Fibroblast of the conjunctiva (primary cell): ENCODE results near the gene CCNB2.
A peak's percentile ranks its signal among the peaks of the same experiment; 100 is the strongest.
"Not testable (repeated sequence)": the region's sequence is repeated elsewhere in the genome, so short reads cannot be mapped to it uniquely, and the experiment has no call there.

Experiments used
- DNase-seq: peaks from one replicate; pipeline ENCODE4 v3.0.0-alpha.2; 2010; ENCODE audit warnings: low read depth

The CCNB2 gene

DNA sequence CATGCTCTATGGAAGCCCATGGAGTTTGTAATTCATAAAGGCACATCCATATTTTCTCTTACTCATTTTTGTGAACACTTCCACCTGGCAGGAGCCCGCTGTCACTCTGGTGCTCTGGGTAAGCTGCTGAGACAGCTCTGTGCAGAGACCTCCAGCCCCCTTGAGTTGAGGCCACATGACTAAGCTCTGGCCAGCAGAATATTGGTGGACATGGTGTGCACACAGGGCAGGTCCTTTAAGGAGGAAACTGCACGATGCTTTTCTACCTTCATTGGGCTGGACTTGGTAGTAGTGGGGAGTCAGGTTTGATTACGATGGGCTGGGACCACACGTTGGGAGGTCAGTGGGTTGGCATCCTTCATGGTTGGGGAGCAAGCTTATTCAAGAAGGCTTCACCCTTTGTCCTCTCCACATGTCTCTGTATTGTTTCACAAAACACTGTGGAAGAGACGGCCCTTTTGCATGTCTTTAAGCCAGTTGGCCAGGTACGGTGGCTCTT lies 29.0 kb downstream of the CCNB2 start:
- DNase-seq = no peak

DNA sequence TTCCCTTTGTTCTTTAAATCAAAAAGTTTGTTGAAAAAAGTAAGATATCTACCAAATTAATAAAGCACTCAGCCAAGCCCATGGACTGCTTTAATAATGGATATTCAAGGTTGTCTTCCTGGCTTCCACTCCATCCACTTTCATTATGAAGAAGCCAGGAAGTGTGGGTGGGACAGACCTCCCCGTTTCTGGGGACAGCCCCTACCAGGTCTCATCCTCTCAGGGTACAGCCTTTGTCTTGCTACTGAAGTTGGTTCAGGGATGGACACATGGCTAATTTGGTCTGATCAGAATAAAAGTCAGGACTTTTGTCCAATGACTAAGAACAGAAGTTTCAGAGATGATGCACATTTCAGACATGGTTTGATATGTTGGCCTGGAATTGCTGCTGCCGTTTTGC lies 32.6 kb downstream of the CCNB2 start:
- no peak for DNase-seq

DNA sequence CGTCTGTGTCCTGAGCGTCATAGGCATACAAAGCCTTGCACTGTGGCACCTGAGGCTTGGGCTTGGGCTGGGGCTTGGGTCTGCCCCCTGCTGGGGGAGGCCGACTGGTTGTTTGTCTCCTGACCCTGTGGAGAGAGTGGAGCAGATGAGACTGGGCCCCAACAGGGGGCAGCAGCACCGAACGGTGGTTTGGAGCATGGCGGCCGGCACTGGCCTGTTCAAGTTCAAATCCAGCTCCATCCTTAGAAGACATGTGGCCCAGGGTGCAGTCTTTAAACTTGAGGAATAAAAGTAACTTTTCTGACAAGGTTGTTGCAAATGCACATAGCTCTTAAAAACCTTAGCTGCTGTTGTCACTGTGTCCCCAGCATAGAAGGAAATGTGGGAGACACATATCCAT lies 33.3 kb downstream of the CCNB2 start:
- peak; percentile 16 for DNase-seq

DNA sequence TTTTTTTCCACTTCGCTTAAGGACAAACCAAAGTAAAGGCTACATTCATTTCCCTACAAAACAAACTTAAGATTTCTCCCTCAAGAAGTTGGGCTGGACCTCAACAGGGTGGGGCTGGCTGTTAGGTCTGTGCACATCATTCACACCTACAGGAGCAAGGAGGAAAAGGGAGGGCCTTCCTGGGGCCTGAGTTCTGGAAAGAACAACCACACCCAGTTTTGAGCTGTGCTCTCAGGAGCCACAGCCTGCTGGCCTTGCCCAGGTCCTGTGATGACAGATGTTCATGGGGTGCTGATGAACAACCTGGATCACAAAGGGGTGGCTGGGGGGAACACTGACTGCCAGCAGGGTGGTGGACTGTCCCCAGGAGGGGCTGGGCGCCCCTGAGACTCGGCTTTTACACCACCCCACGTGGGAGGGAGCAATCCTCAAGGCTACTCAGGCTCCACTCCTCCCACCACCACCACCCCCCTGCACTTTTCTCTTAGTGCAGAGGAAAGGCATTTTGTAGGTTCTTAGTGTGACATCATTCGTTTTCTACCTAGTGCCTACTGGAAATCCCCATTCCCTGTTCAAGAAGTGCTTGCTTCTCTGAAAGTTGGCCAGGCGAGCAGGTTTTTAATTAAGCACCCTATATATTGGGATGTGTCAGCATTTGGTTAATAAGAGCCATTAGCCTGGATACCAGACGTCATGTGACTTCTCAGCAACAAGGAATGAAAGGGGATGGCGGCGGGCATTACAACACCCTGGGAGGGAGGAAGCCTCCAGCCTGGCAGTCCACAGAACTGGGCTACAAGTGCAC lies 35.7 kb downstream of the CCNB2 start:
- no peak for DNase-seq

DNA sequence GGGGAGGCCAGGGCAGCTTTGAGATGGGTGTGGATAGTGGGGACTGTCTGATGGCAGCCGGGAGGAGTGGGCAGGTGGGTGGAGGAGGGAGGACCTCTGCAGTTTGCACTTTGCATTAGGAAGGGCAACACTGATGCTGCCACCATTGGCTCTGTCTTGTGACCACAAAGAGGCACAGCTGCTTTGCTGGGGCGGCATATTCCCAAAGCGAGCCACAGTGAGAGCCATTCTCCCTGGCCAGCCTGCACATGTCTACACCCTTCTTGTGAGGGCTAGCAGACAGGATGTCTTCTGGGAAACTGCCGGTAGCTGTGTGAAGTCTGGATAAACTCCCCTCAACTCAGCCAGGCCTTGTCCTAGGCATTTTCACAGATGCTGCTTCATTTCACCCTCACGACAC lies 38.3 kb downstream of the CCNB2 start:
- no peak for DNase-seq

DNA sequence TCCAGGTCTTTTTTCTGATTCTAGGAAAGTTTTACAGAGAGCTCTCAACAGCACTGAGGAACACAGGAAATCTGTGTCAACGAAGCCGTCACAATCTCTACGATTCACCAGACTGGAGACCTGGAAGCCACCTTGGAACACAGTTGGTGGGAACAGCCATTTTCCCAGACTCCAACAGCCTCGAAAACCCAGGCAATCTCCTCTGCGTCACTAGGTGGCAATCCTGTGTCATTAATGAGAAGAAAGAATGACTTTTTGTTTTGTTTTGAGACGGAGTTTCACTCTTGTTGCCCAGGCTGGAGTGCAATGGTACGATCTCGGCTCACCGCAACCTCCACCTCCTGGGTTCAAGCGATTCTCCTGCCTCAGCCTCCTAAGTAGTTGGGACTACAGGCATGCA lies 39.6 kb downstream of the CCNB2 start:
- not testable (repeated sequence) for DNase-seq

DNA sequence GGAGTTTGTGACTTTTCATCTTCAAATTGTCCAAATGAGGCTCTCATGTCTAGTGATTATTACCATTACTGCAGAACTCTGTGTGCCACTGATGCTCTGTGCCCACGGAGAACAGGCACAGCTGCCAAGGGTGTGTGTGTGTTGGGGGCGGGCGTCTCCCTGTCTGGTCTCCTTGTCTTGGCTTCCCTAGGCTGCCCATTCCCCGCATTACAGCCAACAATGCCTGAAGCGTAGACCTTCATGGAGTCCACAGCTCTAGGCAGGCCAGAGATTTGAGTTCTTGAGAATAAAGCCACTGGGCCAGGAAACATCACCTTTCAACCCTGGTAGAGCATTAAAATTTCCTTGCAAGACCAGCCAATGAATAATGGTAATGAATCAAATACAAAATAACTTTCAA lies 42.7 kb downstream of the CCNB2 start:
- DNase-seq = no peak

DNA sequence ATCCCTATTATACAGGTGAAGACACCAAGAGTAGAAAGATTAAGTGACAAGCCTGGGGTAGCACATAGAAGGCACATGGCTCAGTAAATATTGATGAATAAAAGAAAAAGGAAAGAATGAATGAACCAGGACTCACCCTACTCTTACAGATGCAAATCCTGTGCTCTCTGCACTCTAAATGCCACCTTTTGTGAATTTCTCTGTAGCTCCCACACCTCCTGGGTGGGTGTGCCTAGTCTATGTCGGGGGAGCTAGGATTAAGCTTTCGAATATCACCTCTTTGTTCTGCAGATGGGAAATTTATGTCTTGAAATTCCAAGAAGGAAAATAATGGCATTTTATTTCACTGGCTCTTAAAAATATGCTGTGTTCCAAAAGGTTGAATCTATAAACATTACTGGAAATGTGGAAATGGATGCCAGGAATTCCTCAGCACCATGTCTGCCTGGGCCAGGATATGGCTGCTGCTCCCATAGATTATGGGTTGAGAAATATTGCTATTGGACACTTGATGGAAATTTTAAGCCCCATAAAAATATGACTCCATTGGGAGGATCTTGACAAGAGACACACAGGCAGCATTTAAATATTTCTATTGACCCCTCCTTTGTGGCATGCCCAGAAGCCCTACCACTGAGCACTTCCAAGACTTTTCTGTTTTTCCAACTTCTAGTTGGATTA lies 43.3 kb downstream of the CCNB2 start:
- DNase-seq = no peak

DNA sequence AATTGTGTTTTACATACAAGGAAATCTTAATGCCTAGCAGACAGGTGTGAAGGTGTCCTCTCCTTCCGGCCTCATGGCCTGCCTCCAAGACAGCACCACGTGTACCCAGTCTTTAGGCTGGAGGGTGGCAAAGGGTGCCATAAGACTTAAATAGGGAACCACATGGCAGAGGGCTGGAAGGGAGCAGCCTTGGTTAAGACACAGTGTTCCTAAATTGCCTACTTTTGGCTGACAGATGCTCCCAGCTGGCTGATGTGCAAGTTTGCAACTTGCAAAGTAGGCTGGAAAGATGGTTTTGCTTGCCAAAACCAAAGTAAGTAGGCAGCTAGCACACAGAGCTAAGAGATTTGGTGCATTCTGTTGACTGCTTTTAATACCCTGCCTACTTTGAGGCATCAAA lies 45.2 kb downstream of the CCNB2 start:
- DNase-seq = no peak

DNA sequence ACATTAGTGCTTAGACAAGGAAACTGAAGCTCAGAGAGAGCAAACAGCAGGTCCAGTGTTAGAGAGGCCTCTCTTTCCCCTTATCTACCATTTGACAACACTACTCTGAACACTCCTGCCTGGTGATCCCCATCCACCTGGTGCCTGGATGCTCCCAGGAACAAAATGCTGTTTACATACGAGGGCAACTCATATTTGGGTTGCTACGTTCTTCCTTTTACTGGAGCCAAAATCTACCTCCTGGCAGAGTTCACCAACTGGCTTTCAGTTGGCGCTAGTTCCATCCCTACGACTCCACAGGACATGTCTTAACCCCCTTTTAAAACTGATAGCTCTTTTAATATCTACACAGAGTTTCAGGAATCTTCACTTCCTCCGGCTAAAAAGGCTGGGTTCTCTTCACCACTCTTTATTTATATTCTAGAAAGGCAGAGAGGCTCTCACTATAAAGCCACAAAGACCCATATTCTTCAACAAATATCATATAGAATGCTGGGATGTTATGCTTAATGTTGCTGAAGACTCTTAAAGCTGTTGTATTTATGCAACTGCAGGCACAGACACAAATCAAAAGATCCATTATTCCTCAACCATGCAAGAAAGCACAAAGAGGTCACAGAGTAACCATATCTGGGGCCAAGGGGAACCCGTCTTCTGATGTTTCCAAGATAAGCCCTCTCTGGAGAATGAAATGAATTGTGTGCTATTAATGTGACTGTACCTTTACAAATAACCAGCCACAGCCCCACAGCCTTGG lies 47.9 kb downstream of the CCNB2 start:
- no peak for DNase-seq

DNA sequence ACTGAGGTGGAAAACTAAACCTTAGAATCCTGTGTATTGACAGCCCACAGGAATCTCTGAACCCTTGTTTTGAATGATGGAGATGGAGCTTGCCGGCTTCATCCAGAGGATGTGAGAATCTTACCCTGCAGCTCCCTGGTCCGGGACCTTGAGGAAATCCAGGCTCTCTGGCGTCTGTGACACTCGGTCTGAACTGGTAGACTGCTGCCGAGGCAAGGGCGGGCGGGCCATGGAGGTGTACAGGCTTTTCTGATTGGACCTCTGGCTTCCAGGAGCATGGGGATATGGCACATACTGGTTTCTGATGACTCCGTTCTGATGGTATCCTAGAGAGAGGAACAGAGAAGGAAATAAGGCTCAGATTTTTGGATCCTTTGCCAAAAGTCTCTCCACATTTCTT lies 48.5 kb downstream of the CCNB2 start:
- no peak for DNase-seq

DNA sequence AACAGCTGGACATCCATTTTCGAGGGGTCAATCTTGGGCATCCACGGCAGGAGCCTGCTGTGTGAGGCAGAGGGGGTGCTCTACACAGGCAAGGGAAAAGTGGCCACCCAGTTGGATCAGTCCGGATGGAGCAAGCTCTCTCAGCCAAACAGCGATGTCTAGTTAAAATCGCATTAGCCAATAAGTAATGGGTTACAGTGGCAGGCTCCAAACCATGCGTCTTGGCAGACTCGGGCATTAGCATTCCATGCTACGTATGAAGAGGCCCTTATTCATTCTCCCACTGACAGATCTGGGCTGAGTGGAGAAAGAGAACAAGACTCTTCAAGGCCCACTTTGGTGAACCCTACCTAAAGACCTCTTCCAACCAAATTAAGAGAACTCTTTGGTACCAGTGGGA lies 49.3 kb downstream of the CCNB2 start:
- DNase-seq = no peak

DNA sequence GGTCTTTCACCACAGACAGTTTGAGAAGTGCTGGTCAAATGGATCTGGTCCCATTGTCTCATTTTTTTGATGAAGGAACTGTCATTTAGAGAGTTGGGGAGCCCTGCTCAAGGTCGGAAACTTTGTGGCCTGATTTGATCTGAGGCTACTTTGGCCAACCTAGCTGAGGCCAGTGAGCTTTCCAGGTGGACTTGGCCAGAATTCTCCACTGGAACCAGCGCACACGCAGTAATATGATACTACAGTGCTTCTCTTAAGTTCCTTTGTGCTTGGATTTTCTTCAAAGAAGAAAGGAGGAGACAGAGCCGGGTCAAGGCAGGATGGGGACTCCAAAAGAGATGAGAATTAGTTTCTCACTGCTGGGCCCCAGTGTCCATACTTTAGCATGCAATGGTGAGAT lies 50.5 kb downstream of the CCNB2 start:
- DNase-seq = no peak

DNA sequence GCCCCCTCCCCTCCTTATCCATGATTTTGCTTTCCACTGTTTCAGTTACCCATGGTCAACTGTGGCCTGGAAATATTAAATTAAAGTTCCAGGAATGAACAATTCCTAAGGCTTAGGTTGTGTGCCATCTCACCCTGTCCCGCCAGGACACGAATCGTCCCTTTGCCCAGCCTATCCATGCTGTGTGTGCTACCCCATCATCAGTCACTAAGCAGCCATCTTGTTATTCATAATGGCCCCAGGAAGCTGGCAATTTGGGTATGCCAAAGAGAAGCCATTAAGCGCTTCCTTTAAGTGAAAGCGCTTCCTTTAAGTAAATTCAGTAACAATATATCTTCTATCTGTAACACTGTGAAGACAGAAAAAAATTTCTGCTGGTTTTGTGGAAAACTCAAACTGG lies 52.5 kb downstream of the CCNB2 start:
- DNase-seq = no peak

DNA sequence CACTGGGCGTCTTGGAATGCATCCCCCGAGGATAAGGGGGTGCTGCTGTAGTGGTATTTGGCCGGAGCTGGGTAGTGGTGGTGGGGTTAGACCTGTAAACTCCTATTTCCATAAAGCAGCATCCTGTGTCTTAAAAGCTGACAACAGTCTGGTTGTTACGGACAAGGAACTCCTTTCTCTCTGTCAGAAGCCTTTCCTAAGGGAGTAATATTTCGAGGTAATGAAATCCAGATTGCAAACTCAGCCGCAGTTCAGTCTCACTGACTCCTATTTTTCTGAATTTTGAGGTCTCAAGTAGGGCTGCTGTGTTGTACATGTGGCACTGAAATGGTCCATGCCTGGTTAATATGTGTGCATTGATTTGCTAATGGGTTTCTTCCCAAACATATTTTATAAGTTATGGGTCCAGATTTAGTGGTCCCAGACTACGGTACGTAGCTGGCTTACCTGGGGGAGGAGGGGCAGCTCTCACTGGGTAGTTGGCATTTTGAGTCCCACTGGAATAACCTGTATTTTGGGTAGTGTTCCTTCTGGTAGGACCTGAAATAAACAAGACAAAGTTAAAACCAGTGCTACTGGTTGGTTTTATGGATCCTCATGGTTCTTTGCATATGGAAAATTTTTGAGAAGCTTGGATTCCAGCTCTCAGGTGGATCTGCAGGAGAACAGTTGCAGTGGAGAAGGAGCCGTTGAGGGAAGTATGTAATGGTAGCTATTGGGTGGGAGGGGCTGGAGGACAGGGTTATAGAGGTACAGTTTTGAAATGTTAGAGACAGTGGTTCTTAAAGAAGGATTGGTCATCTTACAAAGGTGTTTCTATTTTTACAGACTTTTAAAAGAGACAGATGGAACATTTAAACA lies 53.1 kb downstream of the CCNB2 start:
- no peak for DNase-seq

DNA sequence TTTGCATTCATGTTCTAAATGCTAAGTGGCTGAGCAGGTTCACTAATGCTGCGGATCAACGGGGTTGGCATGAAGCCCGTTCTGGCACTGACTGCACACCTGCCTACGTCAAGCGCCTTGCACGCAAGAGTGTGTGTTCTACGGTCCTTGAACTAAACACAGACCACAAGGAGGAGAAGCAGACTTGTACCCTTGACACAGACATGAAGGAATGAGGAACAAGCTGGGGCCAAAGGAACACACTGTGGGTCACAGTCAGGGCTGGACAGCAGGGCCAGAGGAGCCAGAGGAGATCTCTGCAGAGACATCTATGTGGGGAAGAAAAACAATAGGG lies 53.7 kb downstream of the CCNB2 start:
- no peak for DNase-seq

DNA sequence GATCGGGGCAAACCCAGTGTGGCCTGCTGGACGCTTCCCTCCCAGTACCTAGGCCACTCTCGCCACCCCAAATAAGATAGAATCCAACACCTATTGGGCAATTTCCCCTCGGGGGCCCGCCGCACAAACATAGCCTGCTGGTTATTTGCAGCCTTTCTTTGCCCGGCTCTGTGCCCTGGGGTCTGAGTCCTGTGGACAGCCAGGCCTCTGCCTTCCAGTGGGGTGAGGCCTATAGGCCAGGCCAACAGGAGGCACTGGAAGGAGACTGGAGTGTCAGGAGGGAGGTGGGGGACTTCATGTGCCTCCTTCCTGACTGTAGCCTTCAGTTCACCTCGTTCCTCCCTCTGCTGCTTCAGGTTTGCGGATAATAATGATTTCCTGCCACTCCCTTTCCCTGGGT lies 54.3 kb downstream of the CCNB2 start:
- no peak for DNase-seq

DNA sequence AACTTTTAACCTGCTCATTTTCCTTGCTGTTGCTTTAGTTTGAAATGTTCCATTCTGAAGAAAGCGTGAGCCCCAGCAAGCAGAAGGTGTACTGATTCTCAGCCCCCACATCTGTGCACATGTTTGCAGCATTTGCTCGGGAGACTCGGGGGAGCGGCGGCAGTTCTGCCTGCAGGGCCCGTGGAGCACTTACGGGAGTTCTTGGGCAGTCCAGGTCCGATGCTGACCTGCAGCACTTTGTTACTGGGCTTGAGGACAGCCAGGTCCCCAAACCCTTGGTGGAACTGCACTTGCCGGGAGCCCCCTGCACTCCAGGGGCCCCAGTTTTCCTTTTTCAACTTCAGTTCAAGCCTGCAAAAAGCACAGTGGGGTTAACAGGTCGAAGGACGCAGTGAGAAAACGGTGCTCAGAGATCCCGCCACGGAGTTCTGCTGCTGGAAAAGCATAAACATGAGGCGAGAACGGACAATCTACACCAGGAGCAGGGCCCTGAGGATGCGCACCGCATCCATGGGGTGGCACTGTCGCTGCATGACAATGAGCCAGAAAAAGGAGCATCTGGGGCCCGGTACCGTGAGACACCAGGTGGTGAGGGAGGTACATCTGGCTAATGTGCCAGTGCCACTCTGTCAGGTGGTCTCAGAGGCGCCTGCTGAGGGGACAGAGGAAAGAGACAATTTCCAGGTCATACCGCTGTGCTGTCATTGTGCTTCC lies 56.1 kb downstream of the CCNB2 start:
- no peak for DNase-seq

DNA sequence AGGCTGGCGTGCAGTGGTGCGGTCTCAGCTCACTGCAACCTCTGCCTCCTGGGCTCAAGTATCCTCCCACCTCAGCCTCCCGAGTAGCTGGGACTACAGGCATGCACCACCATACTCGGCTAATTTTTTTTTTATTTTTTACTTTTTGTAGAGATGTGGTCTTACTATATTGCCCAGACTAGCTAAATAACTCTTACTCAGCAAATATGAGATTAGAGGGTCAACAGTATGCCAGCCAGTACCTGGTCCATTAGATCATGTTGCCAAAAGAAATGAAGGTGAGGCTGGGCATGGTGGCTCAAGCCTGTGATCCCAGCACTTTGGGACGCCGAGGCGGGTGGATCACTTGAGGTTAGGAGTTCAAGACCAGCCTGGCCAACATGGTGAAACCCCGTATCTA lies 57.1 kb downstream of the CCNB2 start:
- not testable (repeated sequence) for DNase-seq

DNA sequence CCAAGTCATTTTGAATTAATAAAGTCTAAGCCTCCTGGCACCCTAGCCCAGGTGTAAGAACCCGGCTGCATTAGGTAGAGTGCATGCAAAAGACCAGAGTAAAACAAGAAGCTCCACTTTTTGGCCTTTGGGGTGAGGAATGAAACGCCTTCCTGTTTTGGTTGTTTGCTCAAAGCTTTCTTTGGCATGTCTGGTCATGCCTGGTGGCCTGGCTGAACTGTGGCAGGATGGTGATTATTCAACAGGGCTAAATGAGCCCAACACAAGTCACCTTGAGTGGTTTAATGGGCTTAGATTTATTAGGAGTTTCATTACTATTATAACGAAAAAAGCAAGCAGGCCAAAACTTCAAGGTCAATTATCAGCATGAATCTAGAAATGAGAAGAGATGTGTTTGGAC lies 60.8 kb downstream of the CCNB2 start:
- no peak for DNase-seq

DNA sequence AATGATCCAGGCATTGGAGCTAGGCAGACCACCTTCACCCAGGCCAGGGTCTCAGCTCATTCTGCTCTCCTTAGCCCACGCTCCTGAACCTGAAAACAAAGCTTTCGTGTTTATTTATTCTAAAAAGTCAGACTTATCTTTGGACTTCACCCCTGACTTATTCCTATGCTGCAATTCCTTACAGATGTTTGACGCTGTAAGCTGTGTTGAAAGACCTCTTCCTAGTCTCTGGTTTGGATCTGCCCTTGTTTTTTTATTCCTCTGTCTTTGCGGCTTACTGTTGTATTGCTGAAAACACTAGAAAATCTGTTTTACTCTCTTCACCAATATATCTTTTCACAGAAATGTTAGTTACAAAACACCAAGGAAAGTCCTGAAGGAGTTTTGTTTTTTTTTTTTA lies 61.2 kb downstream of the CCNB2 start:
- no peak for DNase-seq
